HT1080 (cell line): ENCODE results near the gene TAP2. TPM values are rescaled to one million over a fixed set of nuclear protein-coding genes. Genes with fewer than 3 reads are reported as not detected.

Source experiments
- DNase-seq: peaks from one replicate; pipeline ENCODE4 v3.0.0-alpha.2; 2015; ENCODE audit warnings: low read depth
- total RNA-seq: library from RNA; depleted of rRNA; stranded (reverse); fragments of >200 nt; shearing (Covaris generic); gene quantifications from 2 replicates; pipeline ENCODE4 v1.2.3, GENCODE V29; 2014

TAP2 gene
- total RNA-seq, 1 experiment from 2014 or later, result 89.3 TPM

DNA sequence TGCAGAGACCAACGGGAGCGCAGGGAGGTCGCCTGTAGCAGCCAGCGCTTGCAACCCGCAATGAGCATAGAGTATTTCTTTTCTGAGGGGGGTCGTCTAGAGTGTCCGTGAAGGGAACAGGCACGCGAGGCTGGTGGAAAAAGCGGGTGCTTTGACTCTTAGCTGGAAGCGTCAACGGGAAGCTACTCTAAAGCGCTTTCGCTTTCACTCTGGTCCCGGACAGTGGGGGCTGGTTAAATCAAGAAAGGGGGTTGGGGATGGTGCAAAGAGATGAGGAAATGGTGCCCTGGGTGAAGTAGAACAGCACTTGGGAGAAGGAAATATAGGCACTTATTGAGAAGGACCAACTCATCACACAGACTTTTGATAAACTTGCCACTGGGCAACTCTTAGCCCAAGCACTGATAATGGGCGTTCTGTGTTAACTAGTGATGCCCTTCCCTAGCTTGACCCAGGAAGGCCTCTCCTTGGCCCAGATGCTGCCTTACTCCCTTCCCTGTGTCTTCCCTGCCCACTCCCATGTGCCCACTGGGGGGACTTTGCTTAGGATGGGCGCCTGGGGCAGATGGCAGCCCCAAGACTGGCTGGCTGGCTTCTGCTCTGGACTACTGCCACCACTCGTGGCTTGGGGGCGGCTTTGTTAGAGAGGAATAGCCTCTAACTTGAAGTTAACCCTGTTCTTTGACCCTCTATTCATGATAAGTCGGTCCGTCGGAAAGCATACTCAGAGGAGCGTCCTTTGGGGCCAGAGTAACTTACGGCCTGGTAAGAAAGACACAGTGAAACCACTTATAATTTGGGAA, 16.0 kb upstream of the TAP2 start:
- DNase-seq, result peak; percentile 24

DNA sequence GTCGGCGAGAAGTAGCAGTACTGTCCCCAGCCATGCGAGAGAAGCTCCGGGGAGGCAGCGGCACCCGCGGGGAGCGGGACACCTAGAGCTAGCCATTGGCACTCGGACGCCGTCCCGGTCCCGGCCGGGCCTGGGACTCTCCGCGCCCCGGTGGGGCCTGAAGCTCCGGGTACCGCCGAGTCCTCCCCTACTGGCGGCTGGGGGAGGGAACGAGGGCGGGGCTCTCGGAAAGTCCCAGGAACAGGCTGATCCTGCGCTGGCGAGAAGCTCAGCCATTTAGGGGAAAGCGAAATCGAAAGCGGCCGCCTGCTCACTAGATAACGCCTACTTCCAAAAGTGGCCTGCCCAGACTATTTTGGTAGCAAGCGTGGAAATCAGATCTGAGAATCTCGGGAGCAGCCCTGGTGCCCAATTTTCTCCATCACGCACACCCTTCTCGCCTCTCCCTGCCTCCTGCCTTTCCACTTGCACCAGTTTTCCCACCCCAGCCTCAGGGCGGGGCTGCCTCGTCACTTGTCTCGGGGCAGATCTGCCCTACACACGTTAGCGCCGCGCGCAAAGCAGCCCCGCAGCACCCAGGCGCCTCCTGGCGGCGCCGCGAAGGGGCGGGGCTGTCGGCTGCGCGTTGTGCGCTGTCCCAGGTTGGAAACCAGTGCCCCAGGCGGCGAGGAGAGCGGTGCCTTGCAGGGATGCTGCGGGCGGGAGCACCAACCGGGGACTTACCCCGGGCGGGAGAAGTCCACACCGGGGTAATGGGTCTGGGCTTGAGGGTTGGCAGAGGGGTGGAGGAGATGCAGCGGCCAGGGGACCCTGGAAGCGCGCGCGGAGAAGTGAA, 15.2 kb upstream of the TAP2 start, which contains the start of the genes PSMB9 and TAP1:
Gene PSMB9 (plus strand): TSS at position 652 of the 835 bp plus-strand sequence. CDS start 38 bp downstream, at position 690.
Gene TAP1 (minus strand): TSS at position 164 of the 835 bp plus-strand sequence. CDS start 68 bp downstream, at position 96.
- peak; percentile 94 for DNase-seq

DNA sequence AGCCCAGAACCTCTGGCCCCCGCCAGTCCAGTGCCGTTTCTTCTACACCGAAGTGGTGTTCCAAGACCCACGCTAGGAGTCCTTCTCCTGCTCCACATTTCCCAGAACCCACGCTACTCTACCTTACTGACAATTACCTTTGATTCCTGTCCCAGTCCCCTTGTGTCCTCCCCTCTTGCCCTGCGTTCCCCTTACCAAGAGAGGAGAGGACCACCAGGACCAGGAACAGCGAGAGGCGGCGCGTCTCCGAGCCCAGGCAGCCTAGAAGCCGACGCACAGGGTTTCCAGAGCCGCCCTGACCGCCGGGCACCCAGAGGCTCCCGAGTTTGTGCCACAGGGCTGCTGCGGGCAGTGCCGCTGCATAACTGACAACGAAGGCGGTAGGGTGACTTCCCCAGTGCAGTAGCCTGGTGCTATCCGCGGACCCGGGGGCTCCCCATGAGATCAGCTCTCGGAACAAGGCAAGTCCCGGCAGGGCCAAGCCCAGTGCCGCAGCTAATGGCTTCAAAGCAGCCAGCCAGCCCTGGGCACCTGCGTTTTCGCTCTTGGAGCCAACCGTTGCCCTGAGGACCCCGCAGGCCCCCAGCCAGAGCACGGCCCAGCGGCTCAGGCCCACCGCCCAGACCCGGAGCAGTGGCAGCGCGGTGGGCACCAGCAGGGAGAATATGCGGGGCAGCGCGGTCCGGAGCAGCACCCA, 14.5 kb upstream of the TAP2 start:
- DNase-seq, result peak; percentile 24

DNA sequence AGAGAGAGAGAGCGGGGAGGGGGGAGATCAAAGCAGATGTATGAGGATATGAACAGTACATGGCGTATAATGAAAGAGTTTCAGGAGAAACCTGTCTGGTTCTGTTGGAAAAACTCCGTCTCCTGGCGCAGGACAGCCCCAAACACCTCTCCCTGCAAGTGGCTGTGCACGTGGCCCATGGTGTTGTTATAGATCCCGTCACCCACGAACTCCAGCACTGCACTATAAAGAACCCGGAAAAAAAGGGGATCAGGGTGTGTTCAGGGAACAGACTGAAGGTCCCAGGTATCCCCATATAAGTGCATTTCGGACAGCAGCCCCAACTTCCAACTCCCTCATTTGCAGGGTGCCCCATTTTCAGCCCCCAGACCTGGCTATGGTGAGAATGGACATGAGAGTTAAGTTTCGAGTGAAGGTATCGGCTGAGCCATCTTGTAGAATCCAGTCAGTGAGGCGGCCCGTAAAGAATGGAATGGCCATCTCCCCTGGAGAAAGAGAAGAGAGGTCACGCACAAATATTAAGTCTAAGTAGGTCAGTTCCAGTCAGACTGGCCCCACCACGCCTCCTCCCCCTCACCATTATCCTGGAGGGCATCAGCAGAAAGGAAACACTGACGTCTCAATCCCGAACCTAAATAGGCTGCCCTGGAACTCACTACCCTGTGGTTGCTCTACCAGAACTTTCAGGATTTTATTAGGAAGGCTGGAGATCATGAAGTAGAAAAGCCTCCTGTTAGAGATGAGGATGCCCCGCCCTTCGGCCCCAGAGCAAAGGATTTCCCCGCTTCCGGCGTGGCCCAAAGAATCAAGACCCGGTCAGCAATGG, 13.7 kb upstream of the TAP2 start:
- DNase-seq, result no peak

DNA sequence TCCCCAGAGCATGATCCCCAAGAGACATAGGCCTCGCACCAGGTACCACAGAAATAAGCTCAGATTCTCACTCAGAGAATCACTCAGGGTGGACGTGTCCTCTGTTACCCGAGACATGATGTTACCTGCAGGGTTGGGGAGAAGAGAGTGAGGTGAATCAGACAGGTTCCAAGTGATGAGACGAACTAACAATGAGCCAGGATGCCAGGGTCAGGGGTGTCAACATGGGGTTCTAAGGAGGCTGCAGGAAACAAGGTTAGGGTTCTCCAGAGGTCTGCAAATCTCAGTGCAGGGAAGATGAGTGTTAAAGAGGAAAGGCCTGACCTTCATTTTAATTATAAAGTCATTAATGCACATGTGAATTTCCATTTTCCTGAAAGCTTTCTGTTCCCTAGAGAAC, 12.5 kb upstream of the TAP2 start:
- DNase-seq, result no peak

DNA sequence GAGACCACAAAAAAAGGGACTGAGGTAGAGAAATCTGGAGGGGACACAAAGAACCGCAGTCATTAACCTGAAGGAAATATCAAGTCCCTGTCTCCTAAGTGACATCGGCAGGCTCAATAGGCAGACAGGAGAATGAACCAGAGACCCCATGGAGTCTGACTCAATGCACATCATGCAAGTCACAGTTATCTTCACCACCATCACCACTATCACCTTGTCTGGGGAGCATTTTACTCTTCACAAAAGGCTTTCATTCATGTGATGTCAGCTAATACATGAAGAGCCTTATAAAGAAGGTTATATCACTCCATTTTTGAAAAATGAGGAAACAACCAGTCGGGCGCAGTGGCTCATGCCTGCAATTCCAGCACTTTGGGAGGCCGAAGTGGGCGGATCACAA, 10.6 kb upstream of the TAP2 start:
- DNase-seq, result no peak

DNA sequence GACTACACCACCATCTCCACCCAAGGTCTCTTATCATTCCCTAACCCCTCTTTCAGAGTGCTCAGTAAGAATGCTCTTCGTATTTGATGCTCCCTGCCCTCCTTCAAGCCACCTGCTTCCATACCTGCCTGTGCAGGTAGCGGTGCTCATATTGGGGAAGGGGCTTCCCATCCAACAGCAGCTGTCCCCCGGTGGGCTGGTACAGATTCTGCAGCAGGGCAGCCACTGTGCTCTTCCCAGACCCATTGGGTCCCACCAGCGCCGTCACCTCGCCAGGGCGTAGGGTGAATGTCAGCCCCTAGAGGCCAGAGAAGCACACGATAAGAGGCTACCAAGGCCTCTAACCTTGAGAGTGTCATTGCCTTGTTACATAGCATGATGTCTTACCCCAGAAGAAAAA, 9.3 kb upstream of the TAP2 start:
- DNase-seq, result no peak

DNA sequence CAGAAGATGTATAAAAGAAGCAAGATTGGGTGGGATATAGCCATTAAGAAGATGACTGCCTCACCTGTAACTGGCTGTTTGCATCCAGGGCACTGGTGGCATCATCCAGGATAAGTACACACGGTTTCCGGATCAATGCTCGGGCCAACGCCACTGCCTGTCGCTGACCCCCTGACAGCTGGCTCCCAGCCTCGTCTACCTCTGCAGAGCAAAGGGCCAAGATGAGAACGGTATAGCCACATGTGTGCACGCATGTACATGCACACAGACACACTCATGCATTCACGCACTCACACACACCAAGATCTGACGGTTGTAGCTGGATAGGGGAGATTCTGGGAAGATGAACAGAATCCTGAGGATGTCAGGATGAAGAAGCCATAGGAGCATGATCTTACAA, 8.5 kb upstream of the TAP2 start:
- DNase-seq, result no peak

DNA sequence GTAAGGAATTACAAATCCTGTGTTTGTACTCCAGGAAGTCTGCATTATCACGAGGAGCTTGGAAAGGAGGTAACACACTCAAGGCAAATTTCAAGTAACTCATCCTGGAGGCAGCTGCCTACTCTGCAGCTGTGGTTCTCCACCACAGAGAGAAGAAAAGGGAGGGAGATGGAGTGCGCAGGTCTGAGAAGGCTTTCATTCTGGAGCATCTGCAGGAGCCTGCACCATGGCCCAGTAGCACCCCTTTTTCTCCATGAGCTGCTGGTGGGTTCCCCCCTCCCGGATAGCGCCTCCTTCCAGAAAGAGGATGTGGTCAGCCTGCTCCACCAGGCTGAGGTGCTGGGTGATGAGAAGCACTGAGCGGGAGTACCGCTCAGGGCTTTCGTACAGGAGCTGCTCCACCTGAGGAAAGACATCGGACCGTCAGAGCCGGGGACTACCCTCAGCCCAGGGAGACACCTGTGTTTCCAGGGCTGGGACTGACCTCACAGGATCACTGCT, 6.9 kb upstream of the TAP2 start:
- DNase-seq, result no peak

DNA sequence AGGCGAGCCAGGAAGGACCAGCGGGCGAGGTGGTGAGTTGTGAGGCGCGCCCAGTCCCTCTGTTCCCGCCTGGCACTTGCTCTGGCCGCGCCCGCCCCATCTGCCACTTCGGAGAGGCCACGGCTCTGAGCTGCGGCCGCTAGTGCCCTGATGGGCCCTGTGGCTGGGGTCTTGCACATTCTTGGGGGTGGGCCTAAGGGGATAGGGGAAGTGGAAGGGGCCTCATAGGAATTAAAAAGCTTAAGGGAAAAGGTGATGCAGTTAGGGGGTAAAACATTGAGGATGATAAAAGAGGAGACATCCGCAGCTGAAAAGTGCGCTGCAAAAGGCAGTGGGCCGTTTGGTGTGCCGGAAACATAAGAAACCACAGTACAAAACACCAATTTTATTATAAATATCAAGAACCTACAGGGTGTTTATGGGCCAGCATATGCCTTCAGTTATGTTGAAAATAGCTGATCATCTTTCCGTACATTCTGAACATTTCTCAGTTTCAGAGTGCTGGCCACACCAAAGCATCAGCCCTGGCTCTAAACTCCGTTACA, 6.4 kb upstream of the TAP2 start:
- no peak for DNase-seq

DNA sequence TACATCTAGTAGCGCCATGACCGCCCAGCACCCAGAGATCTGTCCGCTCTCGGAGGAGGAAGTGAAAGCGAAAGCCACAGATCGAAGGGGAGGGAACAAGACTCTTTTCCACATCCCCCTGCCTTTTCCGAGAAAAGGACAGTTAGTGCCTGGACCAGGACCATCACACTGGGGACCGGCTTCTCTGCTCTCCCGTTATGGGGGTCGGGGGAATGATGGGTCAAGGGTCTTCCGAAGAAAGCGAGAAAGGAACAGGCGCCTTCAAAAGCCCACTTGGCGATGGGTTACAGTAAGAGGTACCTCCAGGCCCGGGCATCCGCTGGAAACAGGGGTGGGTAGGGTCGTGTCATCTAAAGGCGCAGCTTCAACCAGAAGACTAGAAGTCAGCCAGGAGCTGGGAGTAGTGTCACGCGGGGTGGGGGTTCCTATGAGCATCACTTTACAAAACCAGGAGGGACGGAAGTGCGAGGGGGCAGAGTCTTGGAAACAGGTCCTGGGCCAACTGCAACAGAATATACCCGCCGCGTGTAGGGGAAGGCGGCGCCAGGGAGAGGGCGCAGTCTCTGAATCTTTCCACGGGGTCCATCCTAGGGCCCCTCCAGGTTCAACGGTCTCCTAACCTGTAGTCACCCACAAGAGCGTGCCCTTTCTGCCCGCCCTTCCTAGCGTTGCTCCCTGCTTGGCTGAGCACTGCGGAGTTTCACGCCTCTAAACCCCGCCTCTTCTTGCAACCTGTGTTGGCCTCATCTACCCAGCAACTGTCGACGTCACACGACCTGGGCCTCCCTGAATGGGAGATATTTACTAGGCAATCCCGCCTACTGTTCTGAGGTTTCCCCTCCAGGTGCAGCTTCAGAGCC, 5.7 kb upstream of the TAP2 start, which contains the start of gene PSMB8:
Gene PSMB8 (minus strand): TSS at position 69 of the 860 bp plus-strand sequence. CDS start 51 bp downstream, at position 18.
- peak; percentile 90 for DNase-seq

DNA sequence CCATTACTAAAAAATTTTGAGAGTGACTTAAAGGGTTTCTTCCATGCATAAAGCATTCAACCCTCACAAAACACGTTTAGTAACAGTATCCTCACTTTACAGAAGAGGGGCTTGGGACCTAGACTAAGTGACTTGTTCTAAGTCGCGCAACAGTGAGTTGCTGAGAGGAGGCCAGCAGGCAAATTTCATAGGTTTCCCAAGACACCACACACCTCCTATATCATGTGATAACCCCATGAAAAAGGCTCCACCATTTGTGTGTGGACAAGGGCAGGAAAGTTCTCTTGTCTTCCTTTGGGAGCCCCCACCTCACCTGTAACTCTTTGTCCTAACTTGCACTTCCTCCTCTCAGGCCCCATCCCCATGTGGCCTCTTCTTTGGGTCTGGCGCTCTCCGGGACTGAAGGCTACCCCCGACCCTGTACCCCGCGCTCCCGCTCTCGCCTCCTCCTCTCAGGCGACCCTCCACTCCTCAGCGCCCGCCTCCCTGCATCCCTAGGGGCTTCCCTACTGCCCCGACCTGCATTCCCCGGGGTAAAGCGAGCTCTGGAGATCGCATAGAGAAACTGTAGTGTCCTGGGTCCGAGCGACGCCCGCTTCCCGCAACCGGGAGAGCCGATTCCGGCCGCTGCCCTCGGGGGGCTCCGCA, 4.9 kb upstream of the TAP2 start:
- DNase-seq, result no peak

DNA sequence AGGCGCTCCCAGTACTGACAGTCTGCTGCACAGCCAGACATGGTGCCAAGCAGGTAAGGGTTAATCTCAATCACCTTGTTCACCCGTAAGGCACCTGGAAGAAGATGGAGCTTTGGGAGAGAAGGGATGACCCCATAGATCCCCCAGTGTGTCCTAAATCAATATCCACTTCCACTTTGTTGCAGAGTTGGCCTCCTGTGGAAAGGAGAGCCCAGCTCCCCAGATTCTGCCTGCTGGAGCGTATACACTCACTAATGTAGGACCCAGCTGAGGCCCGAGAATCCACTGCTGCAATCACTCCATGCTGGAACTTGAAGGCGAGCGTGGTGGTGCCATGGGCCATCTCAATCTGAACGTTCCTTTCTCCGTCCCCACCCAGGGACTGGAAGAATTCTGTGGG, 4.2 kb upstream of the TAP2 start:
- DNase-seq, result no peak

DNA sequence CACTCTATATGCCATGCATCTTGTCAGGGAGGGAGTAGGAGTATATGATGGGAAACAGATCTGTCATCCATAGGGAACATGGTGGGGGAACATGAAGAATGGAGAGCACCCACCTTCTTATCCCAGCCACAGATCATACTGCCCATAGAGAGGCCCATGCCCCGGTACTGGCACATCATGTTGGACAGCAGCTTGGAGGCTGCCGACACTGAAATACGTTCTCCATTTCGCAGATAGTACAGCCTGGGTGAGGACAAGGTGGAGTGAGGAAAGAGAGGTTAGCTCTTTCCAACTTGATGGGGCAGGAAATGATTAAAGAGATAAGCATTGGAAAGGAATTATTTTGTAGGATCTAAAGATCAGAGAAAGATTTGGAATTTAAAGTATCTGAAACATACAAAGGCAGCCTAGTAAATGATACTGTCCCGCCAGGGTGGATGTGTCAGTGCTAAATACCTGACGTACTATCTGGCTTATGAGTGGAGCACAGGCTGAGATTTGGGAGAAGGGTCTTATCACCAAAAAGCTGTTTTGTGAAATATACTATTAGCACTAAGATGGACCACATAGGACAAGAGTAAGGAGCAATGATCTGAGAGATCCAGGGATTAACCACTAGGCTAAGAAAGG, 3.6 kb upstream of the TAP2 start:
- no peak for DNase-seq

DNA sequence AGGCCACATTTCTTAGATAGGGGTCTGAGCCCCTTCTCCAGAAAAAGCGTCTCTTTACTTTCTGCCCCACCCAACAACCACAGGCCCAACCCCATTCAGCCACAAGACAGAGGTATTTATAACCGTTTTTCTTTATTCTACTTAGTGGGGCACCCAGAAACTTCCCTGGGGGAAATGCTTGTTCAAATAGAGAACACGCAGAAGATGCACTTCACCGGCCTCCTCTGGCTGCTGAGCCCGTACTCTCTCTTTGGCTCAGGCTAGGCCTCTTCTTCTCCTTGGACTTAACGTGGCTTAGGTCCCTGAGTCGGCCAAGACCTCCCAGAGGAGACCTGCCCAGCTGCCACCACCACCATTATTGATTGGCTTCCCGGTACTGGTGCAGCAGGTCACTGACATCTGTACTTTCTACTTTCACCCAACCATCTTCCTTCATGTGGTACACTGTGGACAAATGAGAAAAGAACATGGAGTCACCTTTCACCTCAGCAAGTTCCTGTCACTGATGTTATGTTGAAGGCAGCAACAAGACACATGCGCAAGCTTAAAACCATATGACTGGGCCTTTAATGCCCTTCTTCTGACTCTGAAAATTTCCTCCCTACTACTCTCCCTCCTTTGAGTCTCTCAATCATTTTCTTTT, 2.2 kb upstream of the TAP2 start:
- DNase-seq, result no peak

DNA sequence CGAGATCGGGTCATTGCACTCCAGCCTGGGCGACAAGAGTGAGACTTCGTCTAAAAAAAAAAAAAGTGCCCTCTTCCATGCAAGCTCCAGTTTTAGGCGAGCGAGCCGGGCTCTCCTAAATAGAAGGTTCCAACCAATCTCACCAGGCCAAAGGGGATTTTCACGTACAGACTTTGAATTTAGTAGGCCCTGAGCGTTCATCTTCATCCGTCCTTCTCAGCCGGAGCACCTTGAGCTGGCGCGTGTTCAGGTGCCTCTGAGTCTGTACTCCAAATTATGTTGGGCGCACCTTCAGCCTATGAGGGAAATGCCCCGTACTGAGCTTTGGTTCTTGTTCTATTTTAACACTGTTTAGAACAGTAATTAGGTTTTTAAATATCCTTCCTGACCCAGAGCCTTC, 817 bp upstream of the TAP2 start:
- no peak for DNase-seq

DNA sequence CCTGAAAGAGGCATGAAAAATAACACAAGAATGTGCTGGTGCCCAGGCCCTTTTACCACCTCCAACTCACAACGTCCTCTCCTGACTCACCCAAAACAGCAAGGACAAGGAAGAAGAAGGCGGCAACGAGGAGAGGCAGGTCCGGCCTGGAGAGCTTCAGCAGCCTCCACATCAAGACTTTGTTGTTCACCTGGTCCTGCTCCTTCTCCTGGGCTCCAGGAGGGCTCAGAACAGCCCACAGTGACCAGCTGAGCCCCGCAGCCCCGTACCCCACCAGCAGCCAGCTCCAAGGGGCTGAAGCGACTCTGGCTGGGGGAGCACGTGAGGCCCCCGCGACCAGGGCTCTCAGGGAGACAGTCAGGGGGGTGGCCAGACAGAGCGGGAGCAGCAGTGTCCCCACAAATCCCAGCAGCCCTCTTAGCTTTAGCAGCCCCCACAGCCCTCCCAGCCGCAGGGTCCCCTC, 857 bp downstream of the TAP2 start:
- DNase-seq, result peak; percentile 49

DNA sequence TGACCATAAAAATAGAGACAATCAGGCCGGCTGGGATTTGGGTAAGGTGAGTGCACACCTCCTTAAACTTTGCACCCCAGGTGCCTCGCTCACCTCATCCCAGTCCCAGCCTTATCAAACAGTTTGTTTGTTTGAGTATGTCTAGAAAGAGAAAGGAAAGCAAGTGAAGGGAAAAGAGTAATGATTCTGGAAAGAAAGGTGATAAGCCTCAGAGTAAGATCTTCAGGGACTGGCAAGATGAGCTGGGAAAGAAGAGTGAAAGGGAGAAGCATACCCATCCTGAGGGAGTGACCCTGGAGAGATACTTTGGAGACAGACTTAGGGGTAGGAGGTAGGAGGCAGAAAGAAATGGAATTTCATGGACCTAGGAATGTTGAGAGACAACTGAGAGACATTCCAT, 1.7 kb downstream of the TAP2 start:
- DNase-seq, result no peak
